ENCODE results near the gene SLC35C1. TPM values are rescaled to one million over a fixed set of nuclear protein-coding genes. Genes with fewer than 3 reads are reported as not detected.
"Not testable (repeated sequence)": the region's sequence is repeated elsewhere in the genome, so short reads cannot be mapped to it uniquely, and the experiment has no call there.

Gene SLC35C1
- total RNA-seq, 1 experiment from 2014 or later: 14.0 TPM

- H3K4me3 Mint-ChIP-seq (ENCODE audit: unreplicated experiment): no peak overlapping the region
- intact Hi-C loops (cut with micrococcal nuclease; ENCODE audit: unreplicated experiment): loop anchor here (5.0 kb wide), 1 partner anchor 48 kb away; no protein-coding TSS in a partner anchor
- Histone ChIP-seq H3K4me1 (peaks cover 35% of the 10 kb centered on the region), H3K9me3 (no peaks in the 10 kb centered on the region), H3K27me3 (replicated peaks; ENCODE audit: control insufficient read depth, insufficient read depth, low read length) (no peaks in the 10 kb centered on the region), H3K4me3 (ENCODE audit: low read depth, low read length) (no peak overlapping the region), H3K36me3 (ENCODE audit: control insufficient read depth, insufficient read depth, low read length) (no peaks in the 10 kb centered on the region)
- BruUV-seq (replicated peaks): no TSS peak
- H3K4me1 Mint-ChIP-seq (ENCODE audit: low read depth, unreplicated experiment): peaks cover 23% of the 10 kb centered on the region
- H3K27ac Mint-ChIP-seq (ENCODE audit: unreplicated experiment): no peak overlapping the region
- CTCF ChIA-PET: no interaction called here
- H3K9me3 Mint-ChIP-seq (ENCODE audit: unreplicated experiment): no peaks in the 10 kb centered on the region
- TF ChIP-seq, protein P1, sequence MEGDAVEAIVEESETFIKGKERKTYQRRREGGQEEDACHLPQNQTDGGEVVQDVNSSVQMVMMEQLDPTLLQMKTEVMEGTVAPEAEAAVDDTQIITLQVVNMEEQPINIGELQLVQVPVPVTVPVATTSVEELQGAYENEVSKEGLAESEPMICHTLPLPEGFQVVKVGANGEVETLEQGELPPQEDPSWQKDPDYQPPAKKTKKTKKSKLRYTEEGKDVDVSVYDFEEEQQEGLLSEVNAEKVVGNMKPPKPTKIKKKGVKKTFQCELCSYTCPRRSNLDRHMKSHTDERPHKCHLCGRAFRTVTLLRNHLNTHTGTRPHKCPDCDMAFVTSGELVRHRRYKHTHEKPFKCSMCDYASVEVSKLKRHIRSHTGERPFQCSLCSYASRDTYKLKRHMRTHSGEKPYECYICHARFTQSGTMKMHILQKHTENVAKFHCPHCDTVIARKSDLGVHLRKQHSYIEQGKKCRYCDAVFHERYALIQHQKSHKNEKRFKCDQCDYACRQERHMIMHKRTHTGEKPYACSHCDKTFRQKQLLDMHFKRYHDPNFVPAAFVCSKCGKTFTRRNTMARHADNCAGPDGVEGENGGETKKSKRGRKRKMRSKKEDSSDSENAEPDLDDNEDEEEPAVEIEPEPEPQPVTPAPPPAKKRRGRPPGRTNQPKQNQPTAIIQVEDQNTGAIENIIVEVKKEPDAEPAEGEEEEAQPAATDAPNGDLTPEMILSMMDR (IDR thresholded peaks at IDR 0.05; ENCODE audit: insufficient read depth in 1 of 2, low read depth in 1 of 2, low read length in 1 of 2, severe bottlenecking in 1 of 2, unreplicated experiment in 1 of 2): no peak
- H3K36me3 Mint-ChIP-seq (ENCODE audit: insufficient read depth, unreplicated experiment): no peaks in the 10 kb centered on the region
- POLR2A ChIA-PET: interaction anchor here (0.6 kb wide), 1 partner anchor 452 kb away, joined by 3 read pairs; no protein-coding TSS in a partner anchor
- DNase-seq: no peak
- no peaks in the 10 kb centered on the region for H3K27me3 Mint-ChIP-seq (ENCODE audit: insufficient read depth, unreplicated experiment)
Observed at GRCh38 chr11:45820211-45820857, 15.4 kb downstream of the SLC35C1 start.

DNA sequence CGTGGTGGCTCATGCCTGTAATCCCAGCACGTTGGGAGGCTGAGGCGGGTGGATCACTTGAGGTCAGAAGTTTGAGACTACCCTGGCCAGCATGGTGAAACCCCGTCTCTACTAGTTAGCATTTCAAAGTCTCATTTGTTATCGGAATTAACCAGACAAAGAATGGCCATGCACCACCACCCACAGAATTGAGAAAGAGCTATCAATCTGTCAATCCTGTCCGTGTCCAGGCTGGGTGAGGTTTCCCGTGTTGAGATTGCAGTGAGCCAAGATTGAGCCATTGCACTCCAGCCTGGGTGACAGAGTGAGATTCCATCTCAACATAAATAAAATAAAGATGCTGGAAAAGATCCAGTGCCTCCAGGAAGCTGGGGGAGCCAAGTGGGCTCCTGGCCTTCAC lies 21.5 kb downstream of the SLC35C1 start:
- H3K27me3 ChIP-seq (replicated peaks; ENCODE audit: control insufficient read depth, insufficient read depth, low read length); H3K4me3 ChIP-seq (ENCODE audit: low read depth, low read length); intact Hi-C loops (cut with micrococcal nuclease; ENCODE audit: unreplicated experiment); H3K9me3 ChIP-seq; H3K27me3 Mint-ChIP-seq (ENCODE audit: insufficient read depth, unreplicated experiment); BruUV-seq (replicated peaks); H3K9me3 Mint-ChIP-seq (ENCODE audit: unreplicated experiment); H3K4me3 Mint-ChIP-seq (ENCODE audit: unreplicated experiment); H3K36me3 ChIP-seq (ENCODE audit: control insufficient read depth, insufficient read depth, low read length); POLR2A ChIA-PET; H3K36me3 Mint-ChIP-seq (ENCODE audit: insufficient read depth, unreplicated experiment): not testable (repeated sequence)
- H3K4me1 ChIP-seq: peaks cover 33% of the 10 kb centered on the region
- CTCF ChIA-PET: interaction anchor here (0.6 kb wide), 1 partner anchor 103 kb away, joined by 3 read pairs; no protein-coding TSS in a partner anchor
- peak overlapping the region; percentile 43 for H3K27ac Mint-ChIP-seq (ENCODE audit: unreplicated experiment)
- DNase-seq: peak in 1 of 2 experiments; percentile 11
- H3K4me1 Mint-ChIP-seq (ENCODE audit: low read depth, unreplicated experiment): peaks cover 12% of the 10 kb centered on the region

DNA sequence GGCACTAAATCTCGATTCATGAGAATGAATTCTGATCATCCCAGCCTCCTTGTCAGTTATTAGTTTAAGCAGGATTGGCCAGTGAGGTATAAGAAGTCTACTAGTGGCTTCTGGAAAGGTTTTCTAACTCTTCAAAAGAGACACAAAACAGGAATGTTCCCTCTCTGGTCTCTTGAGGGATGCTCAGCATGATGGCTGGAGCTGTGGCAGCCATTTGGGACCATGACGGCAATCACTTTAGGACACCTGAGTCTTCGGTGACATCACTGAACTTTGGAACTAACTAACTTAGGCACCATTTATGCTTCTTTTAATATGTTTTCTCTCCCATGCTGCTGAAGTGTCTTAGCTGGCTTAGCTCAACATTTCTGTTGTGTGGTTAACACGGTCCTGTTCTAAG lies 22.2 kb downstream of the SLC35C1 start:
- ChIA-PET CTCF (interaction anchor here (0.6 kb wide), 1 partner anchor 102 kb away, joined by 3 read pairs; no protein-coding TSS in a partner anchor), POLR2A (no interaction called here)
- no peaks in the 10 kb centered on the region for H3K27me3 ChIP-seq (replicated peaks; ENCODE audit: control insufficient read depth, insufficient read depth, low read length)
- H3K4me3 ChIP-seq (ENCODE audit: low read depth, low read length): no peak overlapping the region
- no peaks in the 10 kb centered on the region for H3K9me3 ChIP-seq
- peak overlapping the region; percentile 43 for H3K27ac Mint-ChIP-seq (ENCODE audit: unreplicated experiment)
- peak in 1 of 2 experiments; percentile 5 for DNase-seq
- intact Hi-C loops (cut with micrococcal nuclease; ENCODE audit: unreplicated experiment): no loop called here
- H3K27me3 Mint-ChIP-seq (ENCODE audit: insufficient read depth, unreplicated experiment): no peaks in the 10 kb centered on the region
- H3K36me3 Mint-ChIP-seq (ENCODE audit: insufficient read depth, unreplicated experiment): no peaks in the 10 kb centered on the region
- H3K4me1 ChIP-seq: peaks cover 27% of the 10 kb centered on the region
- peaks cover 12% of the 10 kb centered on the region for H3K4me1 Mint-ChIP-seq (ENCODE audit: low read depth, unreplicated experiment)
- H3K36me3 ChIP-seq (ENCODE audit: control insufficient read depth, insufficient read depth, low read length): no peaks in the 10 kb centered on the region
- BruUV-seq (replicated peaks): no TSS peak
- H3K4me3 Mint-ChIP-seq (ENCODE audit: unreplicated experiment): no peak overlapping the region
- TF ChIP-seq, protein P1 (IDR thresholded peaks at IDR 0.05; ENCODE audit: insufficient read depth in 1 of 2, low read depth in 1 of 2, low read length in 1 of 2, severe bottlenecking in 1 of 2, unreplicated experiment in 1 of 2): no peak
- no peaks in the 10 kb centered on the region for H3K9me3 Mint-ChIP-seq (ENCODE audit: unreplicated experiment)
